C4-2B (cell line): ENCODE results near the gene ABITRAM.
A peak's percentile ranks its signal among the peaks of the same experiment; 100 is the strongest.

ENCODE experiments used
- H3K27ac ChIP-seq: fragments of 450-650 bp; 2 replicates; pipeline ENCODE4 v1.5.1; 2017
- ZFX ChIP-seq: fragments of 450-650 bp; IDR thresholded peaks from 2 replicates; pipeline ENCODE4 v1.6.1; 2017
- TF ChIP-seq, protein P1 (sequence below): fragments of 450-650 bp; conservative IDR thresholded peaks from 2 replicates; pipeline ENCODE4 v1.5.1; 2017; ENCODE audit warnings: mild to moderate bottlenecking

ABITRAM gene

GRCh38 chr9:108937561-108938305 lies 3.5 kb downstream of the ABITRAM start:
- TF ChIP-seq ZFX: no peak
- TF ChIP-seq, protein P1, sequence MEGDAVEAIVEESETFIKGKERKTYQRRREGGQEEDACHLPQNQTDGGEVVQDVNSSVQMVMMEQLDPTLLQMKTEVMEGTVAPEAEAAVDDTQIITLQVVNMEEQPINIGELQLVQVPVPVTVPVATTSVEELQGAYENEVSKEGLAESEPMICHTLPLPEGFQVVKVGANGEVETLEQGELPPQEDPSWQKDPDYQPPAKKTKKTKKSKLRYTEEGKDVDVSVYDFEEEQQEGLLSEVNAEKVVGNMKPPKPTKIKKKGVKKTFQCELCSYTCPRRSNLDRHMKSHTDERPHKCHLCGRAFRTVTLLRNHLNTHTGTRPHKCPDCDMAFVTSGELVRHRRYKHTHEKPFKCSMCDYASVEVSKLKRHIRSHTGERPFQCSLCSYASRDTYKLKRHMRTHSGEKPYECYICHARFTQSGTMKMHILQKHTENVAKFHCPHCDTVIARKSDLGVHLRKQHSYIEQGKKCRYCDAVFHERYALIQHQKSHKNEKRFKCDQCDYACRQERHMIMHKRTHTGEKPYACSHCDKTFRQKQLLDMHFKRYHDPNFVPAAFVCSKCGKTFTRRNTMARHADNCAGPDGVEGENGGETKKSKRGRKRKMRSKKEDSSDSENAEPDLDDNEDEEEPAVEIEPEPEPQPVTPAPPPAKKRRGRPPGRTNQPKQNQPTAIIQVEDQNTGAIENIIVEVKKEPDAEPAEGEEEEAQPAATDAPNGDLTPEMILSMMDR: no peak
- no peak overlapping the region for H3K27ac ChIP-seq

DNA sequence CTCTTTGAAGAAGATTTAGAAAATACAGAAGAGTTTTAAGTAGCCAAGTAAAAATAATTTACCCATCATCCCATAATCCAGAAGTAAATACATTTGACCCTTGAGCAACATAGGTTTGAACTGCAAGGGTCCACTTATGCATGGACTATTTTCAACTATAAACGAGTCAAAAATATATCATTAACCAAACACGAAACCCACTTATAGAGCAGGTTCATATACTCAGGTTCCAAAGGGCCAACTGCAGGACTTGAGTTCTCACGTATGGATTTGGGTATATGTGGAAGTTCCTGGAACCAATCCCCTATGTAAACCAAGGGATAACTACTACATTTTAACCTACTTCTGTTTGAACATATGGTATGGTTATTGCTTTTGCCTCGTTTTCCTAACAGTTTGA lies 5.8 kb downstream of the ABITRAM start:
- H3K27ac ChIP-seq: no peak overlapping the region
- no peak for TF ChIP-seq ZFX
- TF ChIP-seq, protein P1: no peak

DNA sequence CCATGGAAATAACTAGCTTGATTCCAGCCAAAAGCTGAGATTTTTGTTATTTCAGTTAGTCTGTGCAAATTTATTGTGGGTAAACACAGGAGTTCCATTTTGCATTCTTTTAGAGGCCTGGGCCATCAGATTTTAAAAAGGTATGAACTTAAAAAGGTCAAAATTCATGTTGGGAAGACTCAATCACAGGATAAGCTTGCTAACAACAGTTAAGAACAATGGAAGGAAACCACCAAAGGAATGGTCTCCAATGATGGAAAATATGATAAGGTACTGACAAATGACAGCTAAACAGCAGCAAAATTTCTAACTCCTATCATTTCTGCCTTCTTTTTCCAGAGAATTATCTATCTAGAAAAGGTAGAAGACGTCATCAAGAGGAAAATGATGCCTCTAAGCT lies 16.0 kb downstream of the ABITRAM start:
- TF ChIP-seq, protein P1: no peak
- TF ChIP-seq ZFX: no peak

DNA sequence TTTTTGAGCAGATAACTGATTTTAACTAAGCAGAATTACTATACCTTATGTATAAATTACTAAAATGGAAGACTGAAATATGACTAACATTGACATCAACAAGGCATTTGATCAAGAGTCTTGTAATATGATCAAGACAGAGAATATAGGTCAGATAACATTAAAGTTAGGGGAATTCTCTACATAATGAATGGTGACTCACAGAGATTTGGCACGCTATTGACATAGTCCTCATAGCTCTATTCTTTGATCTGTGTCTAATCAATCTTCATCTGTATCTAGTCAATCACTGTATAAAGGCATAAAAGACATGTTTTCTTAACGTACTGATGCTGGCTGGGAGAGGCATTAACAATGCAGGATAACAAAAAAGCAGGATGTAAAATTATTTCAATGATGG lies 17.4 kb downstream of the ABITRAM start:
- H3K27ac ChIP-seq: no peak overlapping the region
- TF ChIP-seq, protein P1: no peak
- TF ChIP-seq ZFX: no peak

More for the DNA sequence above, 16.0 kb downstream of the ABITRAM start:
- no peak overlapping the region for H3K27ac ChIP-seq

DNA sequence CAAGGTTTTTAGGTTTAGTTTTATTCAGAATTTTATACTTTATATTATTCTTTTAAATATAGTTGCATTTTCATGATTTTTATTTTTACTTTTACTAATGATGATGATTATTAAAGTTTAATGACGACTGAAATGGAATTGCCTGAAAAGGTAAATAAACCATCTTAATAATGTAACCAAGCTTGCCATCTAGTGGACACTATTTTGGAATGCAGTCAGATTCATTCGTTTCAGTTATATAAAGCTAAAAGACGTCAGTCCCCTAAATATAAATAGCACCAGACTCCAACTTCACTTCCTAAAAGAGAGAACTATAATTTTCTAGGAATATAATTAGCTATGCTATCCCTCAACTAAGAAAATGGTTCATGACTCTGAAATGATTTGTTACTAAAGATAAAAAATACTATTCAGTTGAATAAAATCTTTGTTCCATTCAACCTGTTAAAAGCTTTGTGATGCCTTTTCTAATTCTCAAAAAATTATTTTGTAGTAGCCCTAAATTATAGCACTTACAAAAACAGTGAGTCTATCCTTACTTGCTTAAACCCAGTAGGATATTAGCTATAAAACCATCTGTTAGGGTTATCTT lies 19.9 kb downstream of the ABITRAM start:
- H3K27ac ChIP-seq: no peak overlapping the region
- TF ChIP-seq, protein P1: peak; percentile 89
- no peak for TF ChIP-seq ZFX

DNA sequence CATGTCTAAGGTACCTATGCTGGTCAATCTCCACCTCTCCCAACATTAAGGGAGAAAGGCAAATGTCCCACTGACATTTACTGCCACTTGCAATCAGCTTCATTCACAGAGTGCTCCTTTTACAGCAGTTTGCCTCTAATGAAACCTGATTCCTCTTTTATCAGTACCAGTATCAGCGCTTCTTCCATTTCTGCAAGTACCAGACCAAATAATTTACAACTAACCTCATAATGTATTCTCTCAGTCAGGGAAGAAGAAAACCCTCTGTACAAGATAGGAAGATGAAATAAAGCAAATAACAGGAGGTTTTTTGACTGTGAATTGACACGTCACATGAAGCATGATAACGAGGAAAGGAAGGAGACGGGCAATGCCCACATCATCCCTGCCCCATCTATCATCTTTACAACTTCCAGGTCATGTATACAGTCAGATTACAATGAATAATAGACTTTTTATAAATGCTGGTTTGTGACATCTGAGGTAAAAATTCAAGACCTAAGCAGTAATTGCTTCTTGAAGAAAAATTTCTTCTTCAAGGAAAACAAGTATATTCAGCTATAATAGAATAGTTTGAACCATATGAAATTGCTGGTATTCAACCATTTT lies 21.9 kb downstream of the ABITRAM start:
- TF ChIP-seq, protein P1: no peak
- no peak for TF ChIP-seq ZFX
- H3K27ac ChIP-seq: no peak overlapping the region

- no peak for TF ChIP-seq ZFX
- TF ChIP-seq, protein P1: no peak
- H3K27ac ChIP-seq: peak overlapping the region; percentile 60; the same call in 1 of the 2 replicates
Measured at GRCh38 chr9:108956631-108957026, 22.4 kb downstream of the ABITRAM start.
